OCI-LY3 (cell line): ENCODE data around the gene GRIK2.

Source experiments
- H2AFZ ChIP-seq: fragments of 200-600, 300-600 bp; shearing (Covaris generic); 2 replicates; pipeline ENCODE4 v1.6.0; 2014; ENCODE audit warnings: antibody characterized with exemption, low read depth, low read length
- H3K27ac ChIP-seq: fragments of 200-600, 300-600 bp; sonication (generic); 2 replicates; pipeline ENCODE4 v1.5.1; 2014; ENCODE audit warnings: mild to moderate bottlenecking, low read length, moderate library complexity, mixed read lengths
- H3K27me3 ChIP-seq: fragments of 200-600, 300-600 bp; sonication (generic); 2 replicates; pipeline ENCODE4 v1.6.1; 2014; ENCODE audit warnings: low read depth, low read length, mixed read lengths
- H3K36me3 ChIP-seq: fragments of 200-600, 300-600 bp; sonication (generic); replicated peaks from 2 replicates; pipeline ENCODE3; 2014; ENCODE audit warnings: low read depth, low read length, mixed read lengths
- H3K4me1 ChIP-seq: fragments of 300-600, 200-600 bp; sonication (generic); 2 replicates; pipeline ENCODE4 v1.6.1; 2014; ENCODE audit warnings: low read length, mixed read lengths
- H3K4me2 ChIP-seq: fragments of 200-600, 300-600 bp; sonication (generic); 2 replicates; pipeline ENCODE4 v1.6.1; 2014; ENCODE audit warnings: low read length, mixed read lengths
- H3K4me3 ChIP-seq: fragments of 300-600, 200-600 bp; sonication (generic); 2 replicates; pipeline ENCODE4 v1.5.1; 2014; ENCODE audit warnings: antibody characterized with exemption, mild to moderate bottlenecking, low read length, moderate library complexity
- H3K79me2 ChIP-seq: fragments of 300-600, 200-600 bp; shearing (Covaris generic); 2 replicates; pipeline ENCODE4 v1.6.1; 2014; ENCODE audit warnings: mild to moderate bottlenecking, low read length, mixed read lengths
- H3K9ac ChIP-seq: fragments of 300-600, 200-600 bp; shearing (Covaris generic); 2 replicates; pipeline ENCODE4 v1.6.0; 2014; ENCODE audit warnings: mild to moderate bottlenecking, low read length, moderate library complexity
- H3K9me3 ChIP-seq: fragments of 200-600, 300-600 bp; shearing (Covaris generic); 2 replicates; pipeline ENCODE4 v1.6.1; 2014; ENCODE audit warnings: low read length, mixed read lengths; ENCODE audit not compliant: insufficient read depth
- H4K20me1 ChIP-seq: fragments of 200-600, 300-600 bp; sonication (generic); 2 replicates; pipeline ENCODE4 v1.6.1; 2016; ENCODE audit warnings: low read length, mixed read lengths; ENCODE audit not compliant: insufficient read depth
- EZH2phosphoT487 ChIP-seq: fragments of 200-600 bp; shearing (Covaris generic); IDR thresholded peaks from 2 replicates; pipeline ENCODE4 v1.6.1; 2018; ENCODE audit warnings: antibody characterized with exemption, mixed run types, low read depth
- TF ChIP-seq, protein P1 (sequence below): fragments of 200-600, 300-600 bp; sonication (generic); IDR thresholded peaks from 2 replicates; pipeline ENCODE4 v1.5.1; 2014; ENCODE audit warnings: antibody characterized with exemption, low read length, low read depth

GRIK2 gene

GRCh38 chr6:101918471-101918870 lies 525.0 kb downstream of the GRIK2 start:
- H3K27ac ChIP-seq, result no peak overlapping the region
- no peak overlapping the region for H3K4me3 ChIP-seq
- no peaks in the 10 kb centered on the region for H3K4me1 ChIP-seq
- H4K20me1 ChIP-seq, result no peaks in the 10 kb centered on the region
- no peaks in the 10 kb centered on the region for H3K36me3 ChIP-seq
- no peak for TF ChIP-seq EZH2phosphoT487
- TF ChIP-seq, protein P1, sequence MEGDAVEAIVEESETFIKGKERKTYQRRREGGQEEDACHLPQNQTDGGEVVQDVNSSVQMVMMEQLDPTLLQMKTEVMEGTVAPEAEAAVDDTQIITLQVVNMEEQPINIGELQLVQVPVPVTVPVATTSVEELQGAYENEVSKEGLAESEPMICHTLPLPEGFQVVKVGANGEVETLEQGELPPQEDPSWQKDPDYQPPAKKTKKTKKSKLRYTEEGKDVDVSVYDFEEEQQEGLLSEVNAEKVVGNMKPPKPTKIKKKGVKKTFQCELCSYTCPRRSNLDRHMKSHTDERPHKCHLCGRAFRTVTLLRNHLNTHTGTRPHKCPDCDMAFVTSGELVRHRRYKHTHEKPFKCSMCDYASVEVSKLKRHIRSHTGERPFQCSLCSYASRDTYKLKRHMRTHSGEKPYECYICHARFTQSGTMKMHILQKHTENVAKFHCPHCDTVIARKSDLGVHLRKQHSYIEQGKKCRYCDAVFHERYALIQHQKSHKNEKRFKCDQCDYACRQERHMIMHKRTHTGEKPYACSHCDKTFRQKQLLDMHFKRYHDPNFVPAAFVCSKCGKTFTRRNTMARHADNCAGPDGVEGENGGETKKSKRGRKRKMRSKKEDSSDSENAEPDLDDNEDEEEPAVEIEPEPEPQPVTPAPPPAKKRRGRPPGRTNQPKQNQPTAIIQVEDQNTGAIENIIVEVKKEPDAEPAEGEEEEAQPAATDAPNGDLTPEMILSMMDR, result no peak
- H3K4me2 ChIP-seq, result no peak overlapping the region
- H3K9me3 ChIP-seq, result no peaks in the 10 kb centered on the region
- H3K9ac ChIP-seq, result no peak overlapping the region
- H2AFZ ChIP-seq, result no peak overlapping the region
- no peaks in the 10 kb centered on the region for H3K79me2 ChIP-seq
- H3K27me3 ChIP-seq, result no peaks in the 10 kb centered on the region

DNA sequence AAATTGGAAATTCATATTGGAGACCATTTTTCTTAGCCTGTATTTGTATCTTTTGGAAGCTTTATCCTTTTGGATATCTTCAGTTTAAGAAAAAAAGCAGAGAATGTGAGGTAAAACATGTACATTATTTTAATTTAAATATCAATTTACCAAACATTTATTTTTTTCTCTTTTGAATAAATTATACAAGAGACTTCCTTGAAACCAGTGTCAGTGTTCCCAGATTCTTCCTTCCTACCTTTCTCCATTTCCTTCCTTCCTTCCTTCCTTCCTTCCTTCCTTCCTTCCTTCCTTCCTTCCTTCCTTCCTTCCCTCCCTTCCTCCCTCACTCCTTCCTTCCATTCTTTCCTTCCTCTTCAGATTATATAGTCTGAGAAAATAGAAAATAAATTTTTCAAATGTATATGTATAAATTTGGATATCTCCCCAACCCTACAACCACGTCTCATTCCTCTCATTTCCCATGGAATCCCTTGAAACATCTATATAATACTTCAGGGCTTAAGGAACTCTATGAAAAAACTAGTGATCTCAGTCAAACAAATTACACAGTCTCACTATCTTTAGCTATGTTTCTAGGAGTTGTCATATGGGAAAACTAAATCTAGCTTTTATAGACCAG lies 528.4 kb downstream of the GRIK2 start:
- H2AFZ ChIP-seq, result no peak overlapping the region
- H3K36me3 ChIP-seq, result no peaks in the 10 kb centered on the region
- H3K4me1 ChIP-seq, result peaks cover 9% of the 10 kb centered on the region
- no peak overlapping the region for H3K27ac ChIP-seq
- no peaks in the 10 kb centered on the region for H3K9me3 ChIP-seq
- no peak overlapping the region for H3K4me3 ChIP-seq
- no peak overlapping the region for H3K9ac ChIP-seq
- H3K4me2 ChIP-seq, result no peak overlapping the region
- no peaks in the 10 kb centered on the region for H3K79me2 ChIP-seq
- TF ChIP-seq EZH2phosphoT487, result no peak
- TF ChIP-seq, protein P1, result no peak
- no peaks in the 10 kb centered on the region for H3K27me3 ChIP-seq
- H4K20me1 ChIP-seq, result no peaks in the 10 kb centered on the region

- no peaks in the 10 kb centered on the region for H3K27me3 ChIP-seq
- no peak overlapping the region for H3K4me3 ChIP-seq
- H3K4me2 ChIP-seq, result peak overlapping the region; percentile 46
- peaks cover 30% of the 10 kb centered on the region for H3K4me1 ChIP-seq
- H3K27ac ChIP-seq, result peak overlapping the region; percentile 33
- H3K9me3 ChIP-seq, result no peaks in the 10 kb centered on the region
- H4K20me1 ChIP-seq, result no peaks in the 10 kb centered on the region
- no peaks in the 10 kb centered on the region for H3K36me3 ChIP-seq
- no peaks in the 10 kb centered on the region for H3K79me2 ChIP-seq
- TF ChIP-seq EZH2phosphoT487, result no peak
- TF ChIP-seq, protein P1, result no peak
- H3K9ac ChIP-seq, result no peak overlapping the region
- peak overlapping the region; percentile 31 for H2AFZ ChIP-seq
Measured at GRCh38 chr6:101926149-101926925, 532.8 kb downstream of the GRIK2 start.

DNA sequence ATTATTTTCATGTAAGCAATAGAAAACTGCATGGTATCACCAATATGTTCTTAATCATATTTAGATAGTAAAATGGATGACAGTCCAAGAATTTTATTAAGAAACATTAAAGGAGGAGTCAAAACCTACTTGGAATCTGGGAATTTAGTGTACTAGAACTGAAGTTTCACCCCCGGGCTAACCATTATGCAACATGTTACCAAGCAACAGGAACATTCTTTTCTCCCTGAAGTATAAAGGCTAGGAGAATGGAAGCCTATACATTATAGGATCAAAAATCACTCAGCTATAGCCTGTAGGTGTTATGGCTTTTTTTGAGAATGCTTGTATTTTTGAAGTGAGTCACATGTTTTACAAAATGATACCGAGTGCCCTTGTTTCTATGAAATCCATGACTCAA lies 538.3 kb downstream of the GRIK2 start:
- Histone ChIP-seq H3K9me3 (no peaks in the 10 kb centered on the region), H3K9ac (no peak overlapping the region), H3K4me1 (peaks cover 25% of the 10 kb centered on the region), H3K4me2 (no peak overlapping the region), H3K36me3 (no peaks in the 10 kb centered on the region), H4K20me1 (no peaks in the 10 kb centered on the region), H3K79me2 (no peaks in the 10 kb centered on the region), H3K4me3 (no peak overlapping the region), H3K27ac (no peak overlapping the region), H2AFZ (no peak overlapping the region), H3K27me3 (no peaks in the 10 kb centered on the region)
- TF ChIP-seq, protein P1, result no peak
- no peak for TF ChIP-seq EZH2phosphoT487
